ENCODE results near the gene LDHD.

DNA sequence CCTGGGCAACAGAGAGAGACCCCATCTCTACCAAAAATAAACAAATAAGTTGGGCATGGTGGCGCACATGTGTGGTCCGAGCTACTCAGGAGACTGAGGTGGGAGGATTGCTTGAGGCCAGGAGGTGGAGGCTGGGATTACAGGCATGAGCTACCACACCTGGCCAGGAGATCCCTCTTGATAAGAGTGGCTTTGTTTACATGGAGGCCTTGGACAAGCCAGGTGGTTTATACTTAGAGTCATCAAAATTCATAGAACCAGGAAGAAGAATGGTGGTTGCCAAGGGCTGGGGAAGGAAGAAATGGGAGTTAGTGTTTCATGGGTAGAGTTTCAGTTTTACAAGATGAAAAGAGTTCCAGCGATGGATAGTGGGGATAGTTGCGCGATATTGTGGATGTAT lies 22.9 kb upstream of the LDHD start:
- no peak for TF ChIP-seq CTCF (optimal IDR thresholded peaks at IDR 0.05 in 1 of 3, IDR thresholded peaks at IDR 0.05 in 1 of 3, conservative IDR thresholded peaks at IDR 0.05 in 1 of 3; ENCODE audit: extremely low read depth in 1 of 3, insufficient read depth in 2 of 3, low read length in 3 of 3)
- no peak for TF ChIP-seq EZH2 (IDR thresholded peaks at IDR 0.05; ENCODE audit: low read length)

All from keratinocyte (primary cell).